Activated CD8-positive, alpha-beta memory T cell treated with anti-CD3 and anti-CD28 coated beads, Interleukin-2, amount 50 U/mL, for 48 hours (primary cell): ENCODE data around the gene TNFRSF4.

Experiments
- DNase-seq: peaks from one replicate; pipeline ENCODE4 v3.0.0-alpha.2; 2020

Gene TNFRSF4

DNA sequence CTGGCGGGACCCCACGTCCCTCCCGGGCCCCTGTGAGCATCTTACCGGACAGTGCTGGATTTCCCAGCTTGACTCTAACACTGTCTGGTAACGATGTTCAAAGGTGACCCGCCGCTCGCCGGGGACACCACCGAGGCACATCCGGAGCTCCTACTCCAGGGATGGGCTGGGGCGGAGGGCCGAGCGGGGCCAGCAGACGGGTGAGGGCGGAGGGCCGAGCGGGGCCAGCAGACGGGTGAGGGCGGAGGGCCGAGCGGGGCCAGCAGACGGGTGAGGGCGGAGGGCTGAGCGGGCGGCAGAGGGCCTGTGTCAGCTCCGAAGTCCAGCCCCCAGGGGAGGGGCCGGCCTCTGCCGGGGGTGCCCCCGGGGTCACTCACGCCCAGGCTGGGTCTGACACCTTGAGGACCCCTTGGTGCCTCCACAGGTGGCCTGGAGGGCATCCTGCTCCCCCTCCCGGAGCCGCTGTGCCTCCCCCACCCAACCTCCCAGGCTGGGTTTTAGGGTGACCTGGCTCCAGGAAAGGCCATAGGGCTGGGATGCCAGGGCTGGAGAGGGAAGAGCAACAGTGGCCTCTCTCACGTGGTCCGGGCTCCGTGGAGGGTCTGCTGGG lies 46.0 kb downstream of the TNFRSF4 start:
- DNase-seq = no peak

DNA sequence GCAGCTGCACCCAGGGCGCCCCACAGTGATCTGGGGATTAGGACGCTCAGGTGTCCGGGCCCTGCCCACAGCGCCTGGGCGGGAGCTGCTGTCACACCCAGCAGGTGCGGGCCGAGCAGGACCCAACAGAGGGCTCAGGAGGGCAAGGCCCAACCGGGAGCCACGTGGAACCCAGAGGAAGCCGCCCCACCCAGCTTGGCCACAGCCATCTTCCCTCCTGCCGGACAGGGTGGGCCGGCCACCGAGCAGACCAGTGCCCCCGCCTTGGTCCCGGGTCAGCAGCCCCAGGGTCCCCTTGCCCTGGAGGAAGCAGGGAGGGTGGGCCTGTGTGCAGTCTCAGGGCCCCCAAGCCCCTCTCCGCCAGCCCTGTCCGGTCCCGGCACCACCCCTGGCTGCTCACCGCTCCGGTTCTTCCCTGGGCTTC lies 46.5 kb downstream of the TNFRSF4 start:
- no peak for DNase-seq

DNA sequence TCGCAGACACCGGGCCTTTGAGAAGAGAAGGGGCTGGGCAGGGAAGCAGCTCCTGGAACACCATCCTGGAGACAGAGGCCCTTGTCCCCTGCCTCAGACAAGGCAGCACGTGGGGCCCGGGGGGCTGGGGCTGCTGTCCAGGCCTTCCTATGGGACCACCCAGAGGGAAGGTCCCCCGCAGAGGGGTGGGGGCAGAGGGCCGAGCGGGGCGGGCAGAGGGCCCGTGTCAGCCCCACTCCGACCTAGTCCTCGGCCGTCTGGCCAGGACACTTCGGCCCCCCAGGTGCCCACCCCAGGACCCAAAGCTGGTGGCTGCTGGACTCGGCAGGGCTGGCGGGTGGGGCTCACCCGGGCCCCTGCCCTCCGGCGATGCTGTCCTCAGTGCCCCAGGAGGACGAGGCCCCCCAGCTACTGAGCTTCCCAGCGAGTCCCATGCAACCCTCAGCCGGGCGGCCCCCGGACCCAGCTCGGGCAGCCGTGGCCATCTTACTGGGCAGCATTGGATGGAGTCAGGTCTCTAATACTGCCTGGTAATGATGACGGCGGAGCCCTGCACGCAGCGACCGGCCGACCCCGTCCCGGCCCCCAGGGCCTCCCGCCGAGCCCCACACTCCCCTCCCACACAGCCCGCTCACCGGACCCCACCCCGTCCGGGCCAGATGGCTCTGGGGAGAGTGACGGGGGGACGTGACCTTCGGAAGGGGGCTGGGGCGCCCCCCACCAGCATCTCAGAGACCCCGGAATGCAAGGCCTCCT lies 47.1 kb downstream of the TNFRSF4 start:
- no peak for DNase-seq

GRCh38 chr1:1165900-1166421 lies 48.0 kb downstream of the TNFRSF4 start:
- DNase-seq = no peak

- DNase-seq = no peak
Observed at GRCh38 chr1:1165485-1165884, 48.5 kb downstream of the TNFRSF4 start.

- DNase-seq = no peak
Observed at GRCh38 chr1:1164701-1165451, 49.1 kb downstream of the TNFRSF4 start.

DNA sequence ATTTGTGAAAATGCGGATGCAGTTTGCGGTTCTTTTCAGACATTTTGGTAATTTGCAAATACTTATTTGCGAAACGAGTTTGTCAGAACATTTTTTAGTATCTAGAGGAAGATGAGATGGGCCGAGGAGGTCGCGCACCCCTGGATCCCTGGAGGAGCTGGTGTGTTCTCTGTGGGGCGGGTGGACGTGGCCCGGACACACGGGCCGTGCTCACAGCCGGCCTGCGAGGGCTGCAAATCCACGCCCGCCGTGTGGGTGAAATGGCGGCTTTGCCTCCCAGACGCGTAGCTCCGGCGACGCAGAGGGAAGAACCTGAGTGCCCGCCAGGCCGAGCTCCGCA lies 49.6 kb downstream of the TNFRSF4 start:
- DNase-seq = no peak

- no peak for DNase-seq
Observed at GRCh38 chr1:1163538-1164070, 50.3 kb downstream of the TNFRSF4 start.

DNA sequence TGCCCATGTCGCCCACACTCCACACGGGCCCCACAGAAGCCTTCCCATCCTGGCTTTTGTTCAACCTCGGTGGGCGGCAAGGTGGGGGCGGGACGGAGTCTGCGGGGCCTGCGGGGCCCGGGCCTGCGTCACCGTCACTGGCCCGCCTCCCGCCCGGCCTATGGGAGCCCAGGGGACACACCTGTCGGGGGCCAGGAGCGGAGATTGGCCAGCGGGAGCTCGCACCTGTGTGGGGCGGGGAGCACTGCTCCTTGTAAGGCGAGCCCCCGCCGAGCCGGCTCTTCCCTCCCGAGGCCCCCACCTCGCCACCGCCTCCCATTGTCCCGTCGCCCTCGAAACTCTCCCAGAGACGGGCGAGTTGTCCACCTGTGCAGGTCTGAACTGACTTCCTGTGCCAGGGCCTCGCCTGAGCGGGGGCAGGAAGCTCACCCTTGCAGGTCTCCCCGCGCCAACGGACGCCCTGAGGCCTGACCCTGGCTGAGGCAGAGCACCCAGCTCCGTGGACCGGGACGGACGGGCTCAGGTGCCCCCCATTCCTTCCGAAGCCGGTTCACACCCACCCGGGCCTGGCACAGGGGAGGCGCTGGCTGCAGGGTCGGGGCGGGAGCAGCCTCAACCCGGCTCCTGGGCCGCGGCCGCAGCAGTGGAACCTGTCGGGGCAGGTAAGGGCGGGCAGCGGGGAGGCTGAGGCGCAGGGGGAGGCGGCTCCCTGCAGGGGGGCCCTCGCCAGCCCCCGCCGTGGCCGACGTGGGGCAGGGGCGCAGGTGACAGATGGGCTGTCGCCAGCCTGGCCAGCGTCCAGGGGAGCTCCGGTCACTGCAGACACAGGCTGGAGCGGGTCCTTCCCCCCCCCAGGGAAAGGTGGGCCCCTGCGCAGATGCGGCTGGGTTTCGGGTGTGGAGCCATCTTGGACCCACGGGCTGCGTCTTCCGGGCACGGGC lies 51.1 kb downstream of the TNFRSF4 start:
- DNase-seq = no peak

GRCh38 chr1:1161683-1162079 lies 52.3 kb downstream of the TNFRSF4 start:
- DNase-seq = no peak
